ENCODE measurements around the gene CTSC. TPM values are rescaled to one million over a fixed set of nuclear protein-coding genes. Genes with fewer than 3 reads are reported as not detected.
"Not testable (repeated sequence)": the region's sequence is repeated elsewhere in the genome, so short reads cannot be mapped to it uniquely, and the experiment has no call there.

Gene CTSC
- total and polyA plus RNA-seq, 4 donors: 36.3 to 124 (median 57.8) TPM

- H3K27ac ChIP-seq (ENCODE audit: low read depth, low read length): no peak overlapping the region
- no CpG with 5 or more reads among the region's 3 CpGs for WGBS (ENCODE audit: insufficient coverage)
- no peak for DNase-seq (ENCODE audit: low read depth in 4 of 6, low spot score in 6 of 6)
- no peaks in the 10 kb centered on the region for H3K27me3 ChIP-seq (ENCODE audit: control insufficient read depth, insufficient read depth, low read length)
- H3K4me3 ChIP-seq (ENCODE audit: low read depth, low read length): no peak overlapping the region
- no peaks in the 10 kb centered on the region for H3K9me3 ChIP-seq (ENCODE audit: control insufficient read depth, insufficient read depth, low read length)
- H3K4me1 ChIP-seq (ENCODE audit: control insufficient read depth, insufficient read depth, low read length): no peaks in the 10 kb centered on the region
- no peaks in the 10 kb centered on the region for H3K36me3 ChIP-seq (ENCODE audit: control insufficient read depth, insufficient read depth, low read length)
These were observed 11.4 kb downstream of the CTSC start for GRCh38 chr11:88326099-88326498.

DNA sequence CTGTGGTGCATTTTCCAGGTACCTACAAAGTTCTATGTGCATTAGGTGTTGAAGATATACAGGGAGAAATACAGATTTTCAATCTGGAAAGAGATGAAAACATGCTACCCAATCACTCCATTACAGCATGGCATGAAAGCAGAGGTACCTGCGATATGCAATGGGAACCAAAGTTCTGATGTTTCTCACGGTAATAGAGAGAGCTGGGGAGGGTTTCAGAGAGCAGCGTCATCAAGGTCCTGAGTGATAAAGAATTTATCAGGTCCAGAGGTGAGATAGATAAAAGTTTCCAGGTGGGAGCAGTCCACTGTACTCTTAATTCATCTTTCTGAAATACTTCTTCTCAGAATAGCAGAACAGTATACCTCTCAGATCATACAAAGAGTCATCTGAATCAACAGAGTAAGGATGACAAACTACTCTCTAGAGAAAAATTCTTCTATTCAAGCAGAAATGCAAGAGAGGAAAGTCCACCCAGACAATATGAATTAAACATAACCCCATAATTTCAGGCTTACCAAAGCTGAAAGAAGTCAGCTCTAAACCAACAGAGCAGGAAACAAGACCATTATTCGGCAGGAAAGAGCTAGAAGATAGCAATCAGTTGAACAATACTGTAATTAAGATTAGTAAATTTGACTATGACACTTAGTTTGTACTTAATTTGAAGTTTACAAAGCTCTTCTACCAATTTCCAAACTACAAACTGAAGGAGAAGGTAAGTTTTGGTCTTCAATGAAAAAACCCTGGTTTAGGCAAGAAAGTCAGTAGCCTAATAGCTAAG, 12.8 kb downstream of the CTSC start:
- DNase-seq (ENCODE audit: low read depth in 4 of 6, low spot score in 6 of 6): no peak
- H3K4me3 ChIP-seq (ENCODE audit: low read depth, low read length): no peak overlapping the region
- H3K36me3 ChIP-seq (ENCODE audit: control insufficient read depth, insufficient read depth, low read length): no peaks in the 10 kb centered on the region
- no CpG with 5 or more reads among the region's 4 CpGs for WGBS (ENCODE audit: insufficient coverage)
- no peaks in the 10 kb centered on the region for H3K4me1 ChIP-seq (ENCODE audit: control insufficient read depth, insufficient read depth, low read length)
- H3K9me3 ChIP-seq (ENCODE audit: control insufficient read depth, insufficient read depth, low read length): no peaks in the 10 kb centered on the region
- no peak overlapping the region for H3K27ac ChIP-seq (ENCODE audit: low read depth, low read length)
- H3K27me3 ChIP-seq (ENCODE audit: control insufficient read depth, insufficient read depth, low read length): no peaks in the 10 kb centered on the region

GRCh38 chr11:88322881-88323280, 14.7 kb downstream of the CTSC start:
- not testable (repeated sequence) for H3K27me3 ChIP-seq (ENCODE audit: control insufficient read depth, insufficient read depth, low read length); H3K4me3 ChIP-seq (ENCODE audit: low read depth, low read length); H3K4me1 ChIP-seq (ENCODE audit: control insufficient read depth, insufficient read depth, low read length); H3K9me3 ChIP-seq (ENCODE audit: control insufficient read depth, insufficient read depth, low read length); H3K36me3 ChIP-seq (ENCODE audit: control insufficient read depth, insufficient read depth, low read length); H3K27ac ChIP-seq (ENCODE audit: low read depth, low read length); DNase-seq (ENCODE audit: low read depth in 4 of 6, low spot score in 6 of 6)
- WGBS (ENCODE audit: insufficient coverage): 93% methylated on average over 5 of the region's 8 CpGs

DNA sequence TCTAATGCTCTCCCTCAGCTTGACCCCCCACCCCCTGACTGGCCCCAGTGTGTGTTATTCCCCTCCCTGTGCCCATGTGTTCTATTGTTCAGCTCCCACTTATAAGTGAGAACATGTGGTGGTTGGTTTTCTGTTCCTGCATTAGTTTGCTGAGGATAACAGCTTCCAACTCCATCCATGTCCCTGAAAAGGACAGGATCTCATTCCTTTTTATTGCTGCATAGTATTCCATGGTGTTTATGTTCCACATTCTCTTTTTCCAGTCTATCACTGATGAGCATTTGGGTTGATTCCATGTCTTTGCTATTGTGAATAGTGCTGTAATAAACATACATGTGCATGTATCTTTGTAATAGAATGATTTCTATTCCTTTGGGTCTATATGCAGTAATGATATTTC, 16.1 kb downstream of the CTSC start:
- H3K4me3 ChIP-seq (ENCODE audit: low read depth, low read length); H3K4me1 ChIP-seq (ENCODE audit: control insufficient read depth, insufficient read depth, low read length); H3K27me3 ChIP-seq (ENCODE audit: control insufficient read depth, insufficient read depth, low read length); H3K27ac ChIP-seq (ENCODE audit: low read depth, low read length); H3K36me3 ChIP-seq (ENCODE audit: control insufficient read depth, insufficient read depth, low read length); DNase-seq (ENCODE audit: low read depth in 4 of 6, low spot score in 6 of 6); H3K9me3 ChIP-seq (ENCODE audit: control insufficient read depth, insufficient read depth, low read length): not testable (repeated sequence)

DNA sequence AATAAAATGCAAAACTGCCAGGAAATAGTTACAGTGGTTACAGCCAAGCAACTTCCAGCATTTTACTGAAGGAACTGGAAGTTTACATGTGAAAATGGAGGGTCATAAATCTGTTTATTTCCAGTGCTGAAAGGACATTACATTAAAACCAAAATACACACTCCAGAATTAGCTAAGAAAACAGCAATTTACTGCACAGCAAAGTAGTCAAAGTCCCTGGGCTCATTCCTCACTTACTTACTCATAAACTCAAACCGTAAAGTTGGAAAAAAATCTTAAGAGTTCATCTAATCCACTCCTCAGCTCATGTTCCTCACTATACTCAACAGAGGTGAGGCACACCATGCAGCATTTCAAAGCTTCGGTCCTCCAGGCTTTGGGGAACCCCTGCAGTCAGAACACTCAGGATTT, 17.4 kb downstream of the CTSC start:
- H3K9me3 ChIP-seq (ENCODE audit: control insufficient read depth, insufficient read depth, low read length): no peaks in the 10 kb centered on the region

GRCh38 chr11:88318017-88318416, 19.5 kb downstream of the CTSC start:
- H3K4me3 ChIP-seq (ENCODE audit: low read depth, low read length): no peak overlapping the region
- no peaks in the 10 kb centered on the region for H3K9me3 ChIP-seq (ENCODE audit: control insufficient read depth, insufficient read depth, low read length)
- H3K27ac ChIP-seq (ENCODE audit: low read depth, low read length): no peak overlapping the region
- no CpG with 5 or more reads among the region's 2 CpGs for WGBS (ENCODE audit: insufficient coverage)
- H3K4me1 ChIP-seq (ENCODE audit: control insufficient read depth, insufficient read depth, low read length): no peaks in the 10 kb centered on the region
- DNase-seq (ENCODE audit: low read depth in 4 of 6, low spot score in 6 of 6): no peak
- no peaks in the 10 kb centered on the region for H3K27me3 ChIP-seq (ENCODE audit: control insufficient read depth, insufficient read depth, low read length)
- no peaks in the 10 kb centered on the region for H3K36me3 ChIP-seq (ENCODE audit: control insufficient read depth, insufficient read depth, low read length)

More for the DNA sequence above, 17.4 kb downstream of the CTSC start:
- Histone ChIP-seq H3K27me3 (ENCODE audit: control insufficient read depth, insufficient read depth, low read length) (no peaks in the 10 kb centered on the region), H3K36me3 (ENCODE audit: control insufficient read depth, insufficient read depth, low read length) (no peaks in the 10 kb centered on the region), H3K27ac (ENCODE audit: low read depth, low read length) (no peak overlapping the region), H3K4me3 (ENCODE audit: low read depth, low read length) (no peak overlapping the region), H3K4me1 (ENCODE audit: control insufficient read depth, insufficient read depth, low read length) (no peaks in the 10 kb centered on the region)
- 71% methylated on average over 1 of the region's 2 CpGs for WGBS (ENCODE audit: insufficient coverage)
- DNase-seq (ENCODE audit: low read depth in 4 of 6, low spot score in 6 of 6): no peak

DNA sequence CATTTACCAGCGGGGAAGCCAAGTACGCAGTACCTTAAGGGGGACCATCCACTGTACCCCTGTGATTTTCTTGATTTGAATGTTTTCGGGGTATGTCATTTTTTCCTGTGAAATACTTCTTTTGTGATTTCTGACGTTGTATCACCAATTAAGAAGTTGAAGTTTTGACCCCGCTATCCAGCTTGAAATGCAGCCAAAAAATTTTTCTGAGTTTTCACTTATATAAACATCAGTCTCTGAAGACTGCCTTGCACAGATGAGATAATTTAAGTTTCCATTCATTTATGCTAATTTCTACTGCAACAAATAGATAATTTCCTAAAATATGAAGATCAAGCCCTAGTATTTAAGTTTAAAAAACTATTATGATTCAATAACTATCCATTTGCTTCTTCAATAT, 20.0 kb downstream of the CTSC start:
- Histone ChIP-seq H3K4me3 (ENCODE audit: low read depth, low read length) (no peak overlapping the region), H3K27ac (ENCODE audit: low read depth, low read length) (no peak overlapping the region), H3K36me3 (ENCODE audit: control insufficient read depth, insufficient read depth, low read length) (no peaks in the 10 kb centered on the region), H3K27me3 (ENCODE audit: control insufficient read depth, insufficient read depth, low read length) (no peaks in the 10 kb centered on the region), H3K9me3 (ENCODE audit: control insufficient read depth, insufficient read depth, low read length) (no peaks in the 10 kb centered on the region), H3K4me1 (ENCODE audit: control insufficient read depth, insufficient read depth, low read length) (no peaks in the 10 kb centered on the region)
- no peak for DNase-seq (ENCODE audit: low read depth in 4 of 6, low spot score in 6 of 6)
- WGBS (ENCODE audit: insufficient coverage): 89% methylated on average over 4 of the region's 5 CpGs

DNA sequence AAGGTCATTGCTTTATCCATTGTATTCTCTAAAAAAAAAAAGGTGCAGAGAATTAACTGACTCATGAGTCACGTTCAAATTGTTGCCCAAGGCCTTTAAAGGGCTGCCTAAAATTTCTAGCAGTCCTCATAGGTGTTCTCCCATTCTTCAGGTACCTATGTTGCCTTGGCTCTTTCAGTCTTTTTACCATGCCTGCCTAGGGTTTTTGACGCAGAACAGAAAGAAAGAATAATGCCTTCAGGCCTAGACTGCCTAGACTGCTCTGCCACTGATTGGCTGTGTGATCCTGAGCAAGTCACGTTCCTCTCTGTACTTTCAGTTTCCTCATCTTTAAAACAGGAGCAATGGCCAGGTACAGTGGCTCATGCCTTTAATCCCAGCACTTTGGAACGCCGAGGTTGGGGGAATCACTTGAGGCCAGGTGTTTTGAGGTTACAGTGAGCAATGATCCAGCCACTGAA, 21.5 kb downstream of the CTSC start:
- Histone ChIP-seq H3K27me3 (ENCODE audit: control insufficient read depth, insufficient read depth, low read length) (peaks cover 2% of the 10 kb centered on the region), H3K4me3 (ENCODE audit: low read depth, low read length) (no peak overlapping the region), H3K36me3 (ENCODE audit: control insufficient read depth, insufficient read depth, low read length) (no peaks in the 10 kb centered on the region), H3K4me1 (ENCODE audit: control insufficient read depth, insufficient read depth, low read length) (no peaks in the 10 kb centered on the region), H3K9me3 (ENCODE audit: control insufficient read depth, insufficient read depth, low read length) (no peaks in the 10 kb centered on the region), H3K27ac (ENCODE audit: low read depth, low read length) (no peak overlapping the region)
- WGBS (ENCODE audit: insufficient coverage): 93% methylated on average over 3 of the region's 5 CpGs
- no peak for DNase-seq (ENCODE audit: low read depth in 4 of 6, low spot score in 6 of 6)

DNA sequence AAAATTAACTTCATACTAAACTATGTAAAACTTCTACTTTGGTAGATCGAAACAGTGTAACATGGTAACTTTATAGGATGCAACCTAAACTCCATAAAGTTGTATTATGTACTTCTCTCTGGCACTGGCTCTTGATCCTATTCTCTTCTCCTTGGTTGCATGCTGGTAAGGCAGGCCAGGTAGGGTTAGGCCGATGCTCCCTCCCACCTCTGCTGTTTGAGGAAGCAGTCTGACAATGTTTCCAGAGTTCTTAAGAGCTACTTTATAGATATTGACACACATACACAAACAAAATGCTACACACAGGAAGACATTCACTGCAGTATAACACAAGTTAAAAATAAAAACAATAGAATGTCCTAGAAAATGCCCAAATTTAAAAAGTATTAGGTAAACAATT, 22.5 kb downstream of the CTSC start:
- Histone ChIP-seq H3K27me3 (ENCODE audit: control insufficient read depth, insufficient read depth, low read length) (peaks cover 2% of the 10 kb centered on the region), H3K27ac (ENCODE audit: low read depth, low read length) (no peak overlapping the region), H3K36me3 (ENCODE audit: control insufficient read depth, insufficient read depth, low read length) (no peaks in the 10 kb centered on the region), H3K9me3 (ENCODE audit: control insufficient read depth, insufficient read depth, low read length) (no peaks in the 10 kb centered on the region), H3K4me1 (ENCODE audit: control insufficient read depth, insufficient read depth, low read length) (no peaks in the 10 kb centered on the region), H3K4me3 (ENCODE audit: low read depth, low read length) (no peak overlapping the region)
- WGBS (ENCODE audit: insufficient coverage): no CpG with 5 or more reads among the region's 2 CpGs
- no peak for DNase-seq (ENCODE audit: low read depth in 4 of 6, low spot score in 6 of 6)

GRCh38 chr11:88313441-88313840, 24.1 kb downstream of the CTSC start:
- H3K4me1 ChIP-seq (ENCODE audit: control insufficient read depth, insufficient read depth, low read length): no peaks in the 10 kb centered on the region
- no peak for DNase-seq (ENCODE audit: low read depth in 4 of 6, low spot score in 6 of 6)
- H3K36me3 ChIP-seq (ENCODE audit: control insufficient read depth, insufficient read depth, low read length): no peaks in the 10 kb centered on the region
- no peaks in the 10 kb centered on the region for H3K9me3 ChIP-seq (ENCODE audit: control insufficient read depth, insufficient read depth, low read length)
- no CpG with 5 or more reads among the region's 2 CpGs for WGBS (ENCODE audit: insufficient coverage)
- H3K27ac ChIP-seq (ENCODE audit: low read depth, low read length): no peak overlapping the region
- no peak overlapping the region for H3K4me3 ChIP-seq (ENCODE audit: low read depth, low read length)
- H3K27me3 ChIP-seq (ENCODE audit: control insufficient read depth, insufficient read depth, low read length): peaks cover 2% of the 10 kb centered on the region
